CD4-positive, alpha-beta T cell treated with Interleukin-6 at 100 ng/mL for 8 hours (primary cell): ENCODE results near the gene METTL13.
"Not testable (repeated sequence)": the region's sequence is repeated elsewhere in the genome, so short reads cannot be mapped to it uniquely, and the experiment has no call there.

ENCODE experiments used
- DNase-seq: peaks from one replicate; pipeline ENCODE4 v3.0.0-alpha.2; 2020; ENCODE audit warnings: mixed read lengths, low spot score

METTL13 gene

DNA sequence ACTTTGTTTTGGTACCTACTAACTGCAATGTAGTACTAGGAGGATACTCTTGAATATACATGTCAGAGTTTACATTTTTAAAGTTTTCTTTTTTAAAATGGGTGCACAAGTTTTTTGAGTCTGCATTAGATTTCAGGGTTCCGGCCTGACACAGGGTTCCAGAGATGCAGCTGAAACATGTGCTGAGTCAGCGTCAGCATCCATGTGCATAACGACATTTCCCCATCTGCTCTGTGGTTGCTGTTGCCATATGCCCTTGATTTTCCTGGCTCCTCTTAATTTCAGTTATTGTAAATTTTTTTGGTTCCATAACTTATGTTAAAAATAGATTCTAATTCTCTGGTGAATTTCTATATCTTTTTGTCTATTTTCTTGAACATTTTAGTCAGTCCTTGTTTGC lies 12.3 kb upstream of the METTL13 start:
- no peak for DNase-seq

DNA sequence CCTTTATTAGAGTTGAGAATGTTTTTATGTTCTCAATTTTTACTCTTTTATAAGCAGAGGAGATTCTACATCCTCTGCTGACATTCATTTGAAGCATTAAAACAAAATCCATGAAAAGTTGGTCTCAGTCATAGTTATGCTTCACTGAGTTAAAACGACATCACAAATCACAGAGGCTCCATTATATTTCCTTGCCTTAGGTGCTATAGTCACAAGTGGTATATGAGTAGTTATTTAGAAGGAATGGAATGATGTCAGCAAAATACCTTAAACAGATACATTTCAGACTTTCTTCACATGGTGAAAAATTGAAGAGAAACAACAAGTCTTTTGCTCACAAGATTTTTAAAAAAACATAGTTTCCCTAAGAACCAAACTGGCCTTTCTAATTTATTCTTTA lies 11.7 kb upstream of the METTL13 start:
- DNase-seq = no peak

DNA sequence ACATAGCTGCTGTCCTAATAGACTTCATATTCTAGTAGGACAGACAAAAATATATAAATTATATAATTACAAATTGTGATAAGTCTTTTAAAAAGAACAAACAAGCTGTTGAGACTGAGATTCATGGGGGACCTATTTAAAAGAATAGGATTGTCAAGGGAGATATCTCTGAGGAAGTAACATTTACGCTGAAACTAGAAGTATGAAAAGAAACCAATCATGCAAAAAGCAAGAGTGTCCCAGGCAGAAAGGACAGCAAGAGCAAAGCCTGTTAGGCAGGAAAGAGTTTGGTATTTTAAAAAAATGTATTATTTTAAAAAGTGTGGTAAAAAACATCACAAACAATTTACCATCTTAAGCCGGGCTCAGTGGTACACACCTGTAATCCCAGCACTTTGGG lies 9.1 kb upstream of the METTL13 start:
- no peak for DNase-seq

DNA sequence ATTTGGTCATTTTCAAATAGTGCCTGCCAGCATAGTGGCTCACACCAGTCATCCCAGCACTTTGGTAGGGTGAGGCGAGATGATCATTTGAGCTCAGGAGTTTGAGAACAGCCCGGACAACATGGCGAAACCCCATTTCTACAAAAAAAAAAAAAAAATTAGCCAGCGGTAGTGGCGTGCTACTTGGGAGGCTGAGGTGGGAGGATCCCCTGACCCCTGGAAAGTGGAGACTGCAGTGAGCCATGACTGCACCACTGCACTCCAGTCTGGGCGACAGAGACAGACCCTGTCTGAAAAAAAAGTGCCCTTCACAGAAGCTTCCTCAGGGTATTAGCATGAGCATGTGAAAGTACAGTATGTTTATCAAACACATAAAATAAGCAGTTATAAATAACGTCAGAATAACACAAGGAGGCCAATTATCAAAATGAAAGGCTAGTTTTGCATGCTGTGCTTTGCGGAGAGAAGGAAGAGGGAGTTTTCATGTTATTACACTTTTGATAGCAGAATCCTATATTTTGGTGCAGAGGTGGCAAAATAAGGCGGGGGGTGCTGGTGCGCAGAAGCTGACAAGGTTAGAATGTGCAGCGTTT lies 781 bp upstream of the METTL13 start:
- DNase-seq = no peak

DNA sequence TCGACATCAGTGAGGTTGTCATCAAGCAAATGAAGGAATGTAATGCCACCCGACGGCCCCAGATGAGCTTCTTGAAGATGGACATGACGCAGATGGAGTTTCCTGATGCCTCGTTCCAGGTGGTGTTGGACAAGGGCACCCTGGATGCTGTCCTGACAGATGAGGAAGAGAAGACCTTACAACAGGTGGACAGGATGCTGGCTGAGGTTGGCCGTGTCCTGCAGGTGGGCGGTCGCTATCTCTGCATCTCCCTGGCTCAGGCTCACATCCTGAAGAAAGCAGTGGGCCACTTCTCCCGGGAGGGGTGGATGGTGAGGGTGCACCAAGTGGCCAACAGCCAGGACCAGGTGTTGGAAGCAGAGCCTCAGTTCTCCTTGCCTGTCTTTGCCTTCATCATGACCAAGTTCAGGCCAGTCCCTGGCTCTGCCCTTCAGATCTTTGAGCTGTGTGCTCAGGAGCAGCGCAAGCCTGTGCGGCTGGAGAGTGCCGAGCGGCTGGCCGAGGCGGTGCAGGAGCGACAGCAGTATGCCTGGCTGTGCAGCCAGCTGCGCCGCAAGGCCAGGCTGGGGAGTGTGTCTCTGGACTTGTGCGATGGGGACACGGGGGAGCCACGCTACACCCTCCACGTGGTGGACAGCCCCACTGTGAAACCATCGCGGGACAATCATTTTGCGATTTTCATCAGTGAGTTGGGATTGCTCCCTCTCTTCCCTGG lies 2.5 kb downstream of the METTL13 start:
- DNase-seq = no peak

DNA sequence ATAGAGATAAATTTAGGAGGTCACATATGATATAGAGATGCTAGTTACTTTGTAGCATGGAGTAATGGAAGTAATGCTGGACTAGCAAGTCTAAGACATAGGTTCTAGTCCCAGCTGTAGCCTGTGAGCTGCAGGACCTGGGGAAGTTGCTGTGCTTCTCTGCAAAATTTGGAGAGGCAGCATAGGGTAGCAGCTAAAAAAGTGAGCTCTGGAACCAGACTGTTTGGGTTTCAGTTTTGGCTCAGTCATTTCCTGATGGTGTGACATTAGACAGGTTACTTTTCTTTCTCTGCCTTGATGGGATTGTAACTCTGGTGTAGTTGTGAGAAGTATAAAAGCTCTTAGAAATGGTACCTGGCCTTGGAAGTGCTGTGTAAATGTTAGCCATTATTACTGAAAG lies 3.3 kb downstream of the METTL13 start:
- no peak for DNase-seq

DNA sequence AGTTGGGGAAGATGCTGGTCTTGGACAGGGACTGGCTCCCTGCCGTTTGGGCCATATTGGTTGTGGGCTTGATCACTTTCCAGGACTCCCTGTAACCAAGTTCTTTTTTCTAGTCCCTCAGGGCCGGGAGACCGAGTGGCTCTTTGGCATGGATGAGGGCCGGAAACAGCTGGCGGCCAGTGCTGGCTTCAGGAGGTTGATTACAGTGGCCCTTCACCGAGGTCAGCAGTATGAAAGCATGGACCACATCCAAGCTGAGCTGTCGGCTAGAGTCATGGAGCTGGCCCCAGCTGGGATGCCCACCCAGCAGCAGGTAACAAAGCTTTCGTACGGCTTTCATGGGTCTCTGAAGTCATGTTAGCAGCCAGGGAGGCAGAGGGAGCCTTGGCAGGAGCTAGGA lies 4.3 kb downstream of the METTL13 start:
- DNase-seq = no peak

DNA sequence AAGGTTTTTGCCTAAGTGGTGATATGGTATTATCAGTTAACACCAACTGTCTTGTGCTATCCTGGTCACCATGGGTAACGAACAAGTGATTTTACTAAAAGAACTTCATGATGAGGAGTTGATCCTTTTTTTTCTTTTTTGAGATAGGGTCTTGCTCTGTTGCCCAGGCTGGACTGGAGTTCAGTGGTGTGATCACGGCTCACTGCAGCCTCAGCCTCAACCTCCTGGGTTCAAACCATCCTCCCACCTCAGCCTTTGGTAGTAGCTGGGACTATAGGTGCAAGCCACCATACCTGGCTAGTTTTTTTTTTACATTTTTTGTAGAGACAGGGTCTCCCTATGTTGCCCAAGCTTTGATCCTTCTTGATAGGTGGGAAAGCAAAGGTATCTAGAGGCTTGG lies 5.1 kb downstream of the METTL13 start:
- DNase-seq = no peak

DNA sequence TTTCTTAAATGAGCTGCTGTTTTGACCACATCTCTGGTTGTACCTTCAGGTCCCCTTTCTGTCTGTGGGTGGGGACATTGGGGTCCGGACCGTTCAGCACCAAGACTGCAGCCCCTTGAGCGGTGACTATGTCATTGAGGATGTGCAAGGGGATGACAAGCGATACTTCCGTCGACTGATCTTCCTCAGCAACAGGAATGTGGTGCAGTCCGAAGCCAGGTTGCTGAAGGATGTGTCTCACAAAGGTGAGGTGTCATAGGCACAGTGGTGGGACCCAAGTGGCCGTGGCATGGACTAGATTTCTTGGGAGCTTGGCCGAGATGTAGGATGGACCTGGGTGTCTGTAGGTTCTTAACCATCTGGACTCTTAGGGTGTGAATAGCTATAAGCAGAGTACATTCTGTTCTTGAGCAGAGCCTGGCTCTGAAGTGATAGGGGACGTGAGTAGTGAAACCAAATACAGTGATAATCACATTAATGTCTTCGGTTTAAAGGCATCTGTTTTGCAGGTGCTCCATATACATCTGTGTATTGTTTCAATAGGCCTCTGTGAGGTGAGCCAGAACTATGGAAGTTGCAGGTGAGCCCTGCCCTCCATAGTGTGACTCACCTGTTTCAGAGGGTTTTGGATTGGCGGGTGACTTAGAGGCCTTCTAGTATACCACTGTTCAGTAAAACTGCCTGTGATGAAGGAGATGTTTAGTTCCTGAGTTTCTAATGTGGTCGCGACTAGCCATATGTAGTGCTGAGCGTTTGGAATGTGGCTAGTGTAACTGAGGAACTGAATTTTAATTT lies 6.4 kb downstream of the METTL13 start:
- no peak for DNase-seq

DNA sequence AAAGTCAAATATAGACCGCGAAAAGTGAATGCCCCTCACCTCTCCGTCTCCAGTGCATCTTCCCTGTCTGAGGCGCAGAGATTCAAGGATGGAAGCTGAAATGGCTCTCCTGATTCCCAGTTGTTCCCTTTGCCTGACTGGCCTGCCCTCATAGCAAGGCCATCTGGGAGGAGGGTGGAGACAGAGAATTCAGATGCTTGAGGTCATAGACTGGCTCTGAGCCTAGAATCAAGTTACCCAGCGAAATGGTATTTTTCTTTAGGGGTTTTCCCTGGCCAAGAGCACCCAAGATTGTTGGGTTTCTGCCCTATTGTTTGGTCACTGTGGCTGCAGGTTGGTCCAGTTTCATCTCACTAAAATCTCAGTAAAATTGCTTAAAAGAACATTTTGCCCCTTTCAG lies 7.2 kb downstream of the METTL13 start:
- no peak for DNase-seq

DNA sequence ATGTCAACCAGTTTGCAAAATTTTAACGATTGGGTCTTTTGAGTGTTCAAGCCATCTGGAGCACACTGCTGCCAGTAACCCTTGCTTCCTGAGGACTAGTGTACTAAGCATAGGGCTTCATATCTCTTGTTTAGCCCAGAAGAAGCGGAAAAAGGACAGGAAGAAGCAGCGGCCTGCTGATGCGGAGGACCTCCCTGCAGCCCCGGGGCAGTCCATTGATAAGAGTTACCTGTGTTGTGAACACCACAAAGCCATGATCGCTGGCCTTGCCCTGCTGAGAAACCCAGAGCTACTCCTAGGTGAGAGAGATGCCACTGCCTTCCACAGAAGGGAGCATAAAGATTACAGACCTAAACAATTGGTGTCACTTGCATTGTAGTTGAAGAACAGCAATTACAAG lies 8.9 kb downstream of the METTL13 start:
- no peak for DNase-seq

DNA sequence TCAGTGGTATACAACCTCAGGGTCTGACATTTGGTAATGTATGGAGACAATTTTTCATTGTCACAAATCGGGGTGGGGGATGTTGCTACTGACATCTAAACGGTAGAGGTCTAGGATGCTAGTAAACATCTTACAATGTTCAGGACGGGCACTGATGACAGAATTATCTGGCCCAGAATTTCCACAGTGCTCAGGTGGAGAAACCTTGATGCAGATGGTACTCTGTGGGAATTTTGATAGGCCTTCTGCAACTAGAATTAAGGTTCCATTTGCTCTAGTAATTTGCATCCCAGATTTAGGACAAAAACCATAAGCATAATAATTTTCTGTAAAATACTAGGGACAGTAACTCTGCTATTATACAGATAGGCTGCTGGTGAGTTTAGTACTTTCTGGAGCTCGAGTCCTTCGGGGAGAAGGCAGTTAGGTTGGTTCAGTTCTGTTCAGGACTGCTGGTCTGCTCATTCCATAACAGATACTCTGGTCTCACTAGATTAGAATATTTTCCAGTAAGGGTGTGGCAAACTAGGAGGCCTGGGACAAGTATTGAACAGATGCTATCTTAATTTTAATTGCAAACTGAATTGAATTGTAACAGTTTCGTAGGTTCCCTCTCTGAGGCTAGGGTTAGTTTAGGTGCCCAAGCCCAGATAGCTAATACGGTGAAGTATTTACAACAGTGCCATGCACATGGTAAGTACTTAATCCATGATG lies 11.4 kb downstream of the METTL13 start:
- DNase-seq = no peak

DNA sequence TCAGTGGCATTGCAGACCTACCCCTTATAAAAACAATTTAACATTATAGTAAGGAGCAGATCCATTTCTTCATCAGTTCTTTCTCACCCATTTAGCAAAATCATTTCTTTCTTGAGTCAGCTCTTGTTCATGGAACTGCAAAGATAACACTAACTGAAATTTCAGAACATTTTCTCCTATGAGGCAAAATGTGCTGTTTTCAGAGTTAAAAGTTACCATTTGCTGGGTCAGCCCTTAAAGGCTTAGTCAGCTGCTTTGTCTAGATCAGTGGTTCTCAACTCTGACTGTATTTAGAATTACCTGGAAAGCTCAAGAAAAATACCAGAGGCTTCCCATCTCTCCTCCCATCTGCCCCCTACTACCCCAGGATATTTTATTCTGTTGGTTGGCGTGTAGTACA lies 12.2 kb downstream of the METTL13 start:
- no peak for DNase-seq

DNA sequence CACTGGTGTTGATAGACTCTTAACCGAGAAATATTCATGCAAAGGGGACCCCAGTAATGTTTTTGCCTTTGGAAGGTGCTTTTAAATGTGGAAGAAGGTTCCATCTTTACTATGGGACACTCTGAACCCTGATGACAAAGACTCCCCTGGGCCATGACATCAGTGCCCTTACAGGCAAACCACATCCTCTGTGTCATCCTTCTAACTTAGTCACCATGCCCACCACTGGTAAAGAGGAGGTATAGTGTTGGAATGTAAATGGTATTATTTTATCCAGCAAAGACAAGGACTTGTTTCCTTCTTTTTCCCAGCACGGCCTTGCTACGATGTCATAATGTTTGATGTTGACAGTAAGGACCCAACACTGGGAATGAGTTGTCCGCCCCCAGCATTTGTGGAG lies 12.6 kb downstream of the METTL13 start:
- peak; percentile 11 for DNase-seq

DNA sequence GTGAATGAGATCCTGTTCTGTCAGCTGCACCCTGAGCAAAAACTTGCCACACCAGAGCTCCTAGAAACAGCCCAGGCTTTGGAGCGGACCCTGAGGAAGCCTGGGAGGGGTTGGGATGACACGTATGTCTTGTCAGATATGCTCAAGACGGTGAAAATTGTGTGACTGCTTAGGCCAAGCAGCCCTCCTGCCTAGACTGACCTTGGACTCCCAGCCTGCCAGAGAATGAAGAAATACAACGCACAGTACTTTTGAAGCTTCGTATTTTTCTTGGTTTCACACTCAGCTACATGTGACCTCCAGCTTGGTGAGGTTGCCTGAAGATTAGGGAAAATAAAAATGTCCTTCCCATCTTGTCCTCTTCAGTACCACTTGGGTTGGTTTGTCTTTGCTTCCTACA lies 15.1 kb downstream of the METTL13 start:
- DNase-seq = no peak

DNA sequence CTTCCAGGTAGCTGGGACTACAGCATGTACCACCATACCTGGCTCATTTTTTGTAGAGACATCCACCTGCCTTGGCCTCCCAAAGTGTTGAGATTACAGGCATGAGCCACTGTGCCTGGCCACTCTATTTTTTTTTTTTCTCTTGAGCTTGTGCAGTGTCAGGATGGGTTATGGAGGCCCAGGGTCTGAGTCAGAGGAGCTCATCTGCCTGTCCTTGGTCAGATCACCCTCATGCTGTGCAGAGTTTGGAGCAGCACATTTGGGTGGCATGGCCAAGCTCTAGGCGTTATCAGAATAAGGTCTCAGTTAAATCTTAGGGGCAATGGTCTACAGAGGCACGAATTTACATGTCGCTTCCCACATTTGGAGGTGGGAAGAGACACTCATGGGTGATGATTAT lies 16.9 kb downstream of the METTL13 start:
- DNase-seq = no peak

DNA sequence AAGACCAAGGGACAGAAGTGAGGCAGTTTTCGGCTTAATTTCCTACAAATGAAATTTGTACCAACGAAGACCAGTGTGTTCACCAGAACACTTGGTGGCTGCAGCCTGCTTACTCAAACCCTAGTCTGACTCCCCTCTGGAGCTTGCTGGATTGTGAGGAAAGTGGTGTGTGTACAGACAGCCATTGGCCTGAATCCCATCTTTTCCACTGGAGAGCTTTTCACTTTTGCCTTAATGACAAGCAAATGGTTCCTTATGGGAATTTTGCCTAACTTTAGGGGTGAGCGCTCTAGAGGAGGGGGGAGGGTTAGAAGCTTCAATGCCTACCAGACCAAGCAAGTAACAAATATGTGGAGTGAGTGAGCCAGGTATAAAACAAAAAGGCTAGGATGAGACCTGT lies 17.3 kb downstream of the METTL13 start:
- DNase-seq = no peak

DNA sequence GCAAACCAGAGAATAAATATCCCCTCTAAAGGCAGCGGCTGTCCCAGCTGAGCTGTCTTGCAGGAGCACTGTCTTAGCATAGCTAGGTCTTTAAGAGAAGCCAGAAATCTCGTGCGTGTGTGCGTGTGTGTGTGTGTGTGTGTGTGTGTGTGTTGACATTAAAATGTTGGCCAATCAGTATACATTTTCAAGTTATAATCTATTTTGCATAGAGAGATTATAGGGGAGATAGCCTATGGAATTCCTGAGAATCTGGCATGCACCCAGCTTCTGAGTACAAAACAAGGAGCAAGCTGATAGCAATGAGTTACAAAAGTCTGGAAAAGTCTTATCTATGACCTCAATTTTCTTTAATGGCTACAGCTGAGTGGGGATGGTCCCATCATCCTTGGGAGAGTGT lies 17.7 kb downstream of the METTL13 start:
- DNase-seq = no peak

DNA sequence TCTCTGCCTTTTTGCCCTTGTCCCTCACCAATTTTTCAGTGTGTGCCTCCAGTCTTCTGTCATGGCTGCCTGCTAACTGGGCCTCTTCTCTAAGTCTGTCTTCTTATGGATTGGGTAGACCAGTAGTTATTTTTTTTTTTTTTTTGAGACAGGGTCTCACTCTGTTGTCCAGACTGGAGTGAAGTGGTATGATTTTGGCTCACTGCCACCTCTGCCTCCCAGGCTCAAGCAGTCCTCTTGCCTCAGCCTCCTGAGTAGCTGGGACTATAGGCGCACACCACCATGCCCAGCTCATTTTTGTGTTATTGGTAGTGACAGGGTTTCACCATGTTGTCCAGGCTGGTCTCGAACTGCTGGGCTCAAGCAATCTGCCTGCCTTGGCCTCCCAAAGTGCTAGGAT lies 18.2 kb downstream of the METTL13 start:
- not testable (repeated sequence) for DNase-seq

DNA sequence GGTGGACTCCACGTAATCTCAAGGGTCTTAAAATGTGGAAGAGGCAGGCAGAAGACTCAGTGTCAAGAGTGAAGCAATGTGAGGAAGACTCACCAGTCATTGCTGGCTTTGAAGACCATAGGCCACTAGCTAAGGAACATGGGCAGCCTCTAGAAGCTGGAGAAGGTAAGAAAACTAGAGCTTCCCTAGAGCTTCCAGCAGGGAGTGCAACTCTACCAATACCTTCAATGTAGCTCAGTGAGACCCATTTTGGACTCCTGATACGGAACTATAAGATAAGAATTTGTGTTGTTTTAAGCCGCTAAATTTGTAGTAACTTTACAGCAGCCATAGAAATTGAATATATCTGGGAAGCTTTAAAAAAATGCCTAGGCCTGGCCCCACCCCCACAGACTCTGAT lies 18.9 kb downstream of the METTL13 start:
- DNase-seq = no peak

DNA sequence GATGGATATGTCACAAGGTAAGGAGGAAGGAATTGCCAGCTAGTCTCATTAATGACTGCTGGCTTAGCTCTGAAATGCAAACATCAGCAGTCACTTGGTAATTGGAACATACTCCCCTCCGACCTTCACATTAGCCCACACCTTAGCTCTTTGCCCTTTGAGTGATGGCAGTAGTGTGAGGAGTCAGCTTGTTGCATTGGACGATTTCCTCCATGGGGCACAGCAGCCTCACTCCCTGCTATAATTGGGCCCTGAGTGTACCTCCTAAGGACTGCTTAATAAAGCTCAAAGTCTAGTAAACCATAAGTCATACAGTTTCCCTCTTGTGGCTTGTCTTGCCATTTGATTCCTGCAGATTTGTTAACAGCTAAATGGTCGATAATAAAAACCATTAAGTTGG lies 19.4 kb downstream of the METTL13 start:
- DNase-seq = no peak

DNA sequence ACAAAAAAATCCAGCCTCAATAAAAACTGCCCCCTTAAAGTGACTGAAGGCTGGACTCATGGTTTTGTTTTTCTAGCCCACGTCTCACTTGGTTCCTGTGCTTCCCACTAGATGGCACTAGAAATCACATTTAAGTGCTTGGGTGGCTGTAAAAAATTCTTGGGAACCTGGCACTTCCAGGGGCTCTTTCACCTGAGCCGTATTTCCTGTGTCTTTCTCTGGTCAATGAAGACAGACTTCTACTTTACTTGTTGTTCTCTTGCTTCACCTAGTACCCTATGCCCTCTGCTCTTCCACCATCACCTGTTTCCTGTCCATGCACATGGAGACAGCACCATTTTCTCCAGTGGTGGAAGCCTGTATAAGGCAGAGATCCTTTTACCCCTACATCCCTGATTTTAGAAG lies 20.0 kb downstream of the METTL13 start:
- DNase-seq = peak; percentile 11

DNA sequence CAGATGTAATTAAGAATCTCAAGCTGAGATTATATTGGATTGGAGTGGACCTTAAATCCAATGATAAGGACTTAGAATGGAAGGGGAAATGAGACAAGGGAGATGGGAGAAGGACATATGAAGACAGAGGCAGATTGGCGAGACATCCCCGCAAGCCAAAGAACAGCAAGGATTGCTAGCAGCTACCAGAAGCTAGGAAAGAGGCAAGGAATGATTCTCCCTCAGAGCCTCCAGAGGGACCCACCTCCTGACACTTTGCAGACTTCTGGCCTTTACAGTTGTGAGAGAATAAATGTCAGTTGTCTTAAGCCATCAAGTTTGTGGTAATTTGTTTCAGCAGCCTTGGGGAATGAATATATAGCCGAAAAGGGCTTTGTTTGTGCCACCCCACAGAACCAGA lies 20.7 kb downstream of the METTL13 start:
- DNase-seq = no peak
